Astrocyte (in vitro differentiated cells and primary cell): ENCODE results near the gene SBDS. TPM values are rescaled to one million over a fixed set of nuclear protein-coding genes. Genes with fewer than 3 reads are reported as not detected.
A peak's percentile ranks its signal among the peaks of the same experiment; 100 is the strongest.
"Not testable (repeated sequence)": the region's sequence is repeated elsewhere in the genome, so short reads cannot be mapped to it uniquely, and the experiment has no call there.

ENCODE experiments used
- DNase-seq: peaks from one replicate; pipeline ENCODE4 v3.0.0-alpha.2; 2010; ENCODE audit warnings: low read depth
- FAIRE-seq: peaks from 2 replicates; lab custom pipeline; 2011; peaks lifted over from hg19 to GRCh38; lab: Jason Lieb, UNC
- H2AFZ ChIP-seq: 2 replicates; pipeline ENCODE4 v1.6.0; 2012; ENCODE audit warnings: low read depth, low read length, inconsistent platforms
- H3K27ac ChIP-seq: 2 replicates; pipeline ENCODE4 v1.5.1; 2011; ENCODE audit warnings: low read depth, low read length, inconsistent platforms
- H3K27me3 ChIP-seq: 2 replicates; pipeline ENCODE4 v1.6.0; 2011; ENCODE audit warnings: low read length, inconsistent platforms; ENCODE audit not compliant: insufficient read depth
- H3K36me3 ChIP-seq: 2 replicates; pipeline ENCODE4 v1.5.1; 2011; ENCODE audit warnings: low read length, inconsistent platforms; ENCODE audit not compliant: insufficient read depth
- H3K4me1 ChIP-seq: 2 replicates; pipeline ENCODE4 v1.5.1; 2011; ENCODE audit warnings: low read length, inconsistent platforms; ENCODE audit not compliant: insufficient read depth
- H3K4me2 ChIP-seq: 2 replicates; pipeline ENCODE4 v1.6.0; 2012; ENCODE audit warnings: low read length, inconsistent platforms
- H3K4me3 ChIP-seq: 2 replicates; pipeline ENCODE4 v1.5.1; 2011; ENCODE audit warnings: low read depth, mild to moderate bottlenecking, low read length, inconsistent platforms; ENCODE audit not compliant: insufficient read depth
- H3K79me2 ChIP-seq: 2 replicates; pipeline ENCODE4 v1.6.0; 2012; ENCODE audit warnings: mild to moderate bottlenecking, low read length, inconsistent platforms; ENCODE audit not compliant: insufficient read depth
- H3K9ac ChIP-seq: 2 replicates; pipeline ENCODE4 v1.6.0; 2012; ENCODE audit warnings: mild to moderate bottlenecking, low read length, inconsistent platforms
- H3K9me3 ChIP-seq: 2 replicates; pipeline ENCODE4 v1.5.1; 2012; ENCODE audit warnings: low read depth, mild to moderate bottlenecking, low read length, inconsistent platforms; ENCODE audit not compliant: insufficient read depth
- H4K20me1 ChIP-seq: 2 replicates; pipeline ENCODE4 v1.6.0; 2012; ENCODE audit warnings: low read length, inconsistent platforms; ENCODE audit not compliant: insufficient read depth
- H3K27ac Mint-ChIP-seq: one replicate; pipeline ENCODE4 v1.8.0; 2021; ENCODE audit warnings: mild to moderate bottlenecking, mixed read lengths; ENCODE audit not compliant: unreplicated experiment
- H3K27me3 Mint-ChIP-seq: one replicate; pipeline ENCODE4 v1.8.0; 2021; ENCODE audit warnings: low read depth, mixed read lengths; ENCODE audit not compliant: unreplicated experiment
- H3K36me3 Mint-ChIP-seq: one replicate; pipeline ENCODE4 v1.8.0; 2021; ENCODE audit warnings: low read depth, mixed read lengths; ENCODE audit not compliant: unreplicated experiment
- H3K4me1 Mint-ChIP-seq: one replicate; pipeline ENCODE4 v1.8.0; 2021; ENCODE audit warnings: low read depth, mixed read lengths; ENCODE audit not compliant: unreplicated experiment
- H3K4me3 Mint-ChIP-seq: one replicate; pipeline ENCODE4 v1.8.0; 2021; ENCODE audit warnings: mild to moderate bottlenecking, moderate library complexity, mixed read lengths; ENCODE audit not compliant: unreplicated experiment
- H3K9me3 Mint-ChIP-seq: one replicate; pipeline ENCODE4 v1.8.0; 2021; ENCODE audit warnings: mild to moderate bottlenecking, mixed read lengths; ENCODE audit not compliant: unreplicated experiment
- CTCF ChIP-seq: IDR thresholded peaks from 2 replicates; pipeline ENCODE4 v1.5.1; 2011; ENCODE audit warnings: low read depth, mild to moderate bottlenecking, inconsistent platforms, low read length, moderate library complexity; ENCODE audit not compliant: insufficient read depth
- EZH2 ChIP-seq: IDR thresholded peaks from 2 replicates; pipeline ENCODE4 v1.6.1; 2012; ENCODE audit warnings: mild to moderate bottlenecking, low read length, inconsistent platforms; ENCODE audit not compliant: insufficient read depth
- total RNA-seq: library from RNA; stranded (reverse); gene quantifications from 2 replicates; pipeline ENCODE4 v1.2.1, GENCODE V29; 2021

The SBDS gene
- total RNA-seq, 1 donor from 2014 or later: 165 TPM

- FAIRE-seq, DNase-seq, H3K27ac ChIP-seq, H3K27me3 ChIP-seq, H2AFZ ChIP-seq, H3K79me2 ChIP-seq, H3K36me3 ChIP-seq, H3K4me1 ChIP-seq, H3K4me3 Mint-ChIP-seq, H3K9me3 Mint-ChIP-seq, H3K4me2 ChIP-seq, H3K27ac Mint-ChIP-seq, H3K4me1 Mint-ChIP-seq, H3K9me3 ChIP-seq, H3K27me3 Mint-ChIP-seq, H3K4me3 ChIP-seq, H4K20me1 ChIP-seq, H3K9ac ChIP-seq: not testable (repeated sequence)
- H3K36me3 Mint-ChIP-seq: peaks cover 14% of the 10 kb centered on the region
Observed at GRCh38 chr7:67036432-67037395, 41.3 kb upstream of the SBDS start.

- Histone ChIP-seq H3K36me3 (peaks cover 3% of the 10 kb centered on the region), H3K27me3 (no peaks in the 10 kb centered on the region), H3K27ac (no peak overlapping the region), H3K9me3 (no peaks in the 10 kb centered on the region), H3K79me2 (no peaks in the 10 kb centered on the region), H4K20me1 (no peaks in the 10 kb centered on the region), H3K4me1 (no peaks in the 10 kb centered on the region), H3K4me3 (no peak overlapping the region), H3K4me2 (no peak overlapping the region), H2AFZ (no peak overlapping the region), H3K9ac (no peak overlapping the region)
- DNase-seq: no peak
- no peak for FAIRE-seq
- TF ChIP-seq EZH2 (no peak), CTCF (no peak)
- Mint-ChIP-seq H3K27ac (no peak overlapping the region), H3K4me3 (no peak overlapping the region), H3K9me3 (no peaks in the 10 kb centered on the region), H3K27me3 (no peaks in the 10 kb centered on the region), H3K36me3 (peaks cover 25% of the 10 kb centered on the region), H3K4me1 (peaks cover 2% of the 10 kb centered on the region)
Observed at GRCh38 chr7:67033251-67033650, 37.9 kb upstream of the SBDS start.

GRCh38 chr7:67031685-67032084 is 36.3 kb upstream of the SBDS start:
- not testable (repeated sequence) for H3K27me3 ChIP-seq, DNase-seq, H3K36me3 ChIP-seq, H3K27me3 Mint-ChIP-seq, H4K20me1 ChIP-seq, H3K4me2 ChIP-seq, H3K4me1 Mint-ChIP-seq, H3K27ac ChIP-seq, H3K4me3 ChIP-seq, H3K4me1 ChIP-seq, H3K79me2 ChIP-seq, H2AFZ ChIP-seq, FAIRE-seq, H3K9me3 Mint-ChIP-seq, H3K9ac ChIP-seq, H3K4me3 Mint-ChIP-seq, H3K9me3 ChIP-seq, H3K27ac Mint-ChIP-seq
- peaks cover 28% of the 10 kb centered on the region for H3K36me3 Mint-ChIP-seq

GRCh38 chr7:67025459-67025858 is 30.1 kb upstream of the SBDS start:
- not testable (repeated sequence) for H3K9me3 ChIP-seq, H4K20me1 ChIP-seq, H3K79me2 ChIP-seq, H3K4me3 Mint-ChIP-seq, H3K4me3 ChIP-seq, H3K9me3 Mint-ChIP-seq, H2AFZ ChIP-seq, H3K27me3 Mint-ChIP-seq, H3K4me1 ChIP-seq, H3K27me3 ChIP-seq
- Histone ChIP-seq H3K36me3 (peaks cover 11% of the 10 kb centered on the region), H3K27ac (peak overlapping the region; percentile 73), H3K4me2 (peak overlapping the region; percentile 69), H3K9ac (peak overlapping the region; percentile 41)
- Mint-ChIP-seq H3K36me3 (peaks cover 27% of the 10 kb centered on the region), H3K4me1 (peaks cover 17% of the 10 kb centered on the region), H3K27ac (peak overlapping the region; percentile 98)
- FAIRE-seq (peak; percentile 60), DNase-seq (peak; percentile 70)
